Mesenchymal stem cell (in vitro differentiated cells and primary cell): ENCODE data around the gene STUB1.

Experiments used
- DNase-seq: peaks from one replicate; pipeline ENCODE4 v3.0.0-alpha.2; 2013
- H2AFZ ChIP-seq: one replicate; pipeline ENCODE4 v1.6.1; 2013; ENCODE audit warnings: low read depth, mild to moderate bottlenecking, control low read depth, inconsistent platforms, low read length, moderate library complexity
- H2AK5ac ChIP-seq: 2 replicates; pipeline ENCODE4 v1.6.1; 2013; ENCODE audit warnings: low read length, moderate library complexity, mild to moderate bottlenecking, inconsistent platforms; ENCODE audit not compliant: severe bottlenecking
- H2BK120ac ChIP-seq: one replicate; pipeline ENCODE4 v1.6.1; 2013; ENCODE audit warnings: low read depth, mild to moderate bottlenecking, inconsistent platforms, low read length, moderate library complexity
- H2BK12ac ChIP-seq, 2 experiments: one replicate each; pipeline ENCODE4 v1.6.1; 2013; ENCODE audit warnings: inconsistent platforms in 2 of 2, low read length in 2 of 2, mild to moderate bottlenecking in 2 of 2, moderate library complexity in 2 of 2, control low read depth in 1 of 2
- H2BK15ac ChIP-seq: one replicate; pipeline ENCODE4 v1.6.1; 2013; ENCODE audit warnings: mild to moderate bottlenecking, low read depth, inconsistent platforms; ENCODE audit not compliant: poor library complexity, severe bottlenecking
- H2BK5ac ChIP-seq: 2 replicates; pipeline ENCODE4 v1.6.1; 2013; ENCODE audit warnings: low read depth, mild to moderate bottlenecking, low read length, control low read depth, inconsistent platforms; ENCODE audit not compliant: poor library complexity, severe bottlenecking
- H3K14ac ChIP-seq, 2 experiments: one replicate each; pipeline ENCODE4 v1.6.1; 2013; ENCODE audit warnings: inconsistent platforms in 2 of 2, low read length in 2 of 2, control low read depth in 1 of 2, mild to moderate bottlenecking in 1 of 2, moderate library complexity in 1 of 2
- H3K18ac ChIP-seq, 2 experiments: one replicate each; pipeline ENCODE4 v1.6.1; 2013; ENCODE audit warnings: inconsistent platforms in 2 of 2, low read length in 2 of 2, control low read depth in 1 of 2, low read depth in 1 of 2, mild to moderate bottlenecking in 1 of 2
- H3K23ac ChIP-seq, 2 experiments: one replicate each; pipeline ENCODE4 v1.6.1; 2013; ENCODE audit warnings: inconsistent platforms in 2 of 2, low read length in 2 of 2, mild to moderate bottlenecking in 2 of 2, moderate library complexity in 2 of 2, control low read depth in 1 of 2
- H3K27ac ChIP-seq: 2 replicates; pipeline ENCODE4 v1.5.1; 2013; ENCODE audit warnings: mild to moderate bottlenecking, moderate library complexity, low read length, control low read depth, inconsistent platforms; ENCODE audit not compliant: poor library complexity, severe bottlenecking
- H3K27me3 ChIP-seq, 2 experiments: 2 replicates each; pipeline versions ENCODE4 v1.6.1 to v1.7.0; 2013; ENCODE audit warnings: low read length in 2 of 2, mild to moderate bottlenecking in 2 of 2, moderate library complexity in 2 of 2, control low read depth in 1 of 2, inconsistent platforms in 1 of 2; ENCODE audit not compliant: control insufficient read depth in 1 of 2, insufficient read depth in 1 of 2
- H3K36me3 ChIP-seq, 2 experiments: 2 replicates each; pipeline versions ENCODE4 v1.6.1 to v1.7.0; 2013; ENCODE audit warnings: low read length in 2 of 2, control low read depth in 1 of 2, inconsistent platforms in 1 of 2, low read depth in 1 of 2, mild to moderate bottlenecking in 1 of 2; ENCODE audit not compliant: insufficient read depth in 2 of 2, control insufficient read depth in 1 of 2
- H3K4ac ChIP-seq, 2 experiments: one replicate each; pipeline ENCODE4 v1.6.1; 2013; ENCODE audit warnings: inconsistent platforms in 2 of 2, low read length in 2 of 2, mild to moderate bottlenecking in 2 of 2, moderate library complexity in 2 of 2, control low read depth in 1 of 2, low read depth in 1 of 2
- H3K4me1 ChIP-seq: 2 replicates; pipeline ENCODE4 v1.6.1; 2013; ENCODE audit warnings: low read depth, low read length, control low read depth; ENCODE audit not compliant: control insufficient read depth, insufficient read depth
- H3K4me2 ChIP-seq: 2 replicates; pipeline ENCODE4 v1.6.1; 2013; ENCODE audit warnings: low read length, mild to moderate bottlenecking, inconsistent platforms; ENCODE audit not compliant: poor library complexity, severe bottlenecking
- H3K4me3 ChIP-seq, 2 experiments: 2 replicates each; pipeline versions ENCODE4 v1.5.1 to v1.7.0; 2013; ENCODE audit warnings: low read length in 2 of 2, mild to moderate bottlenecking in 2 of 2, control low read depth in 1 of 2, low read depth in 1 of 2; ENCODE audit not compliant: insufficient read depth in 1 of 2
- H3K79me1 ChIP-seq: replicated peaks from 2 replicates; pipeline ENCODE4 v1.6.1; 2013; ENCODE audit warnings: mild to moderate bottlenecking, control low read depth, low read length, inconsistent platforms; ENCODE audit not compliant: poor library complexity, severe bottlenecking
- H3K9ac ChIP-seq: 2 replicates; pipeline ENCODE4 v1.7.0; 2013; ENCODE audit warnings: mild to moderate bottlenecking, low read length, moderate library complexity
- H3K9me3 ChIP-seq: 2 replicates; pipeline ENCODE4 v1.7.0; 2013; ENCODE audit warnings: mild to moderate bottlenecking, low read length; ENCODE audit not compliant: control insufficient read depth
- H4K8ac ChIP-seq: one replicate; pipeline ENCODE4 v1.6.1; 2013; ENCODE audit warnings: inconsistent platforms, mild to moderate bottlenecking, low read length, moderate library complexity
- H4K91ac ChIP-seq: one replicate; pipeline ENCODE4 v1.6.1; 2013; ENCODE audit warnings: mild to moderate bottlenecking, low read length, inconsistent platforms
- WGBS: methylation state at CpG from one replicate; pipeline ENCODE4 v1.1.7; 2013; ENCODE audit warnings: mixed read lengths; 5-methylcytosine and 5-hydroxymethylcytosine counted together

STUB1 gene

DNA sequence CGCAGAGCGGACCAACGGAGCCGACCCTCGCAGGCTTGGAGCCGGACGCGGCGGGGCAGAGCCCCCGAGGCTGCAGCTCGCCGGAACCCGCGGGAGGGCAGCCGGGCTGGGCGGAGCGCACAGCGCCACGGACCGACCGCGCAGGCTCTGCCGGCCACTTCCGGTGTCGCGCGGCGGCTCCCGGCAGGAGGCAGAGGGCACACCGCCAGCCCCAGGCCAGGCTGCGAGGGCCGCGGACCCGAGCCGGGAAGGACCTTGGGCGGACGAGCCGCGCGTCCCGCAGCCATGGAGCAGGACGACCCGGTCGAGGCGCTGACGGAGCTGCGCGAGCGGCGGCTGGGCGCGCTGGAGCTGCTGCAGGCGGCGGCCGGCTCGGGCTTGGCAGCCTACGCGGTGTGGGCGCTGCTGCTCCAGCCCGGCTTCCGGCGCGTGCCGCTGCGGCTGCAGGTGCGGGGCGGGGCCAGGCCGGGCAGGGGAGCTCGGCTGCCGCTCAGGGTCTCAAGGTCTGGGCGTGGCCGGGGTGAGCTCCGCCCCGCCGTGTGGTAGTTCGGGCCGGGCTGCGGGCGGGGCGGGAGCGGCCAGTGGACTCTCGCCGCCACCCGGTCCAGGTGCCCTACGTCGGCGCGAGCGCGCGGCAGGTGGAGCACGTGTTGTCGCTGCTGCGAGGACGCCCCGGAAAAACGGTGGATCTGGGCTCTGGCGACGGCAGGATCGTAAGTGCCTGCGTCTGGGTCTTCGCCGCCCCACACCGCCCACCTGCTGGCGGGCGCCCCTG is 41.0 kb downstream of the STUB1 start, which contains the start of gene ANTKMT:
TSS of gene ANTKMT (plus strand) at position 157 of the 775 bp plus-strand sequence. CDS start at position 286, 129 bp downstream.
- Histone ChIP-seq H2BK120ac (peak within 1 kb of the TSS; percentile 91), H3K27me3 (peaks cover 0 to 11% of the 10 kb centered on the region in 2 experiments), H3K4me1 (peaks cover 51% of the 10 kb centered on the region), H3K4me3 (peak within 1 kb of the TSS; percentile 90), H3K36me3 (peaks cover 0 to 45% of the 10 kb centered on the region in 2 experiments), H2BK12ac (peak within 1 kb of the TSS; percentile 12 to 88), H3K9me3 (no peaks in the 10 kb centered on the region), H3K27ac (peak within 1 kb of the TSS; percentile 80), H3K4ac (peak within 1 kb of the TSS; percentile 97 to 100), H3K4me2 (peak within 1 kb of the TSS; percentile 97), H3K14ac (peak within 1 kb of the TSS in 1 of 2 experiments; percentile 99), H3K79me1 (peaks cover 26% of the 10 kb centered on the region), H3K9ac (peak within 1 kb of the TSS; percentile 90), H4K8ac (peak within 1 kb of the TSS; percentile 99), H4K91ac (peak within 1 kb of the TSS; percentile 99), H3K23ac (peak within 1 kb of the TSS in 1 of 2 experiments; percentile 97), H2AK5ac (peak within 1 kb of the TSS; percentile 21), H2BK15ac (peak within 1 kb of the TSS; percentile 78), H2BK5ac (peak within 1 kb of the TSS; percentile 74), H3K18ac (peak within 1 kb of the TSS; percentile 99), H2AFZ (peak within 1 kb of the TSS; percentile 98)
- DNase-seq = peak; percentile 75
- WGBS = 14% methylated on average over 97 of the region's 106 CpGs

DNA sequence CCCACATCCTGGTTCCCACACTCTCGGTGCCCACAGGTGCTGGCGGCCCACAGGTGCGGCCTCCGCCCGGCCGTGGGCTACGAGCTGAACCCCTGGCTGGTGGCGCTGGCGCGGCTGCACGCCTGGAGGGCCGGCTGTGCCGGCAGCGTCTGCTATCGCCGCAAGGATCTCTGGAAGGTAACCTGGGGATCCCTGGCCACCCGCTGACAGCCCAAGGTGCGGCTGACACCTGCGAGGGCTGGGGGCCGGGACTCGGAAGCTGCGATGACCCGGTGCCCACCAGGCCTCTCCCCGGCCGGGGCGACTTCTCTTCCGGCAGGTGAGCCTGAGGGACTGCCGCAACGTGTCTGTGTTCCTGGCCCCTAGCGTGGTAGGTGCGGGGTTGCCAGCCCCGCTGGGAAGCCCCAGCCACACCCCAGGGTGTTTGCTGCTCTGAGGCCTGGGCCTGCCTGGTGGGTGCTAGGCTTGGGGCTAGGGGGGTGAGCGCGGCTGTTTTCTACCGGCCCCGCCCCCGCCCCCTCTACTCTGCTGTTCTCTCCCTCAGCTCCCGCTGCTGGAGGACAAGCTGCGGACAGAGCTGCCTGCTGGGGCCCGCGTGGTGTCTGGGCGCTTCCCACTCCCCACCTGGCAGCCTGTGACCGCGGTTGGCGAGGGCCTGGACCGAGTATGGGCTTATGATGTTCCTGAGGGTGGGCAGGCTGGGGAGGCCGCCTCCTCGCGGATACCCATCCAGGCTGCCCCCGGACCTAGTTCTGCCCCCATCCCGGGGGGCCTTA is 41.7 kb downstream of the STUB1 start:
- Histone ChIP-seq H2AFZ (no peak overlapping the region), H3K36me3 (peaks cover 0 to 39% of the 10 kb centered on the region in 2 experiments), H3K4ac (peak overlapping the region; percentile 29 to 97), H2AK5ac (peak overlapping the region; percentile 13), H3K4me2 (peak overlapping the region; percentile 97), H3K27me3 (peaks cover 0 to 15% of the 10 kb centered on the region in 2 experiments), H4K8ac (no peak overlapping the region), H4K91ac (peak overlapping the region; percentile 99), H3K9me3 (no peaks in the 10 kb centered on the region), H3K23ac (no peak overlapping the region), H2BK5ac (no peak overlapping the region), H3K4me3 (peak overlapping the region; percentile 90), H3K27ac (no peak overlapping the region), H3K14ac (peak overlapping the region in 1 of 2 experiments; percentile 99), H2BK15ac (peak overlapping the region; percentile 32), H2BK120ac (no peak overlapping the region), H3K18ac (peak overlapping the region in 1 of 2 experiments; percentile 99), H3K9ac (peak overlapping the region; percentile 90), H3K4me1 (peaks cover 49% of the 10 kb centered on the region), H3K79me1 (peaks cover 23% of the 10 kb centered on the region), H2BK12ac (peak overlapping the region in 1 of 2 experiments; percentile 21)
- no peak for DNase-seq
- WGBS = 93% methylated on average over 46 of the region's 51 CpGs

DNA sequence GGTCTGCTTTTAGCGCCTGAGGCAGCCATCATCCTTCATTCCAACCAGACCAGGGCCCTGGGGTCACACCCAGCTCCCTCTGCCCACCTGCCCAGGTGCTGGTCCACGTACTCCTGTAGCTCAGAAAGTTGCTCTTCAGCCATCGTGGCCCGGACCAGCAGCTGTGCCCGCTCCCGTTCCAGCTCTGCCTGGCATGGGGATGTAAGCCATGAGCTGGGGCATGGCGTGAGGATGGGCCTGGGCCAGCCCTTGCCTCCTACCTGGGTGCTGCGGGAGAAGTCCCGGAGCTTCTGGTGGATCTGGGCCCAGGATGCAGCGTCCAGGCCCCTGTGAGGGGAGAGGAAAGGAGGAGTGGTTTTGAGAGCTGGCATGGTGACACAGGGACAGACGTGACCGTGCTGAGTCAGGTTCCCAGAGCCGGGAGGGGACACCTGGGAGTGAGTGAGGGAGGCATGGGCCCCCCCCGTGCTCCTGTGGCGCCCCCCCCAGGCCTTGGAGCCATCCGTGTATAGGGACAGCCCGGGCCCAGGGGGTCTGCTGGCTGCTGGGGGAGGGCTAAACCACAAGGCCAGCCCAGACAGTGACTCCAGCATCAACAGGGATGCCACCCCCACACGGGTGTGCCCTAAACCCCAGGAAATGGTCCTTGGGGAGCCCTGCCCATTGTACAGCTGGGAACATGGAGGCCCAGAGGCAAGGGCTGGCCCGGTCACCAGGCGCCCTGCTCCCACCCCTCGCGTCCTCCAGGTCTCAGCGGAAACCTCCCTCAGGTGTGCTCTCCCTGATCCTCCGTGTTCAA is 42.8 kb downstream of the STUB1 start:
- no peak overlapping the region for H2BK15ac ChIP-seq
- H3K4me2 ChIP-seq = no peak overlapping the region
- no peak overlapping the region for H3K27ac ChIP-seq
- no peak overlapping the region for H2AK5ac ChIP-seq
- H3K18ac ChIP-seq = no peak overlapping the region
- H3K9me3 ChIP-seq = no peaks in the 10 kb centered on the region
- no peak overlapping the region for H2BK120ac ChIP-seq
- DNase-seq = no peak
- peaks cover 53% of the 10 kb centered on the region for H3K4me1 ChIP-seq
- H2BK12ac ChIP-seq = no peak overlapping the region
- no peak overlapping the region for H3K14ac ChIP-seq
- no peak overlapping the region for H2BK5ac ChIP-seq
- no peak overlapping the region for H4K91ac ChIP-seq
- peaks cover 0 to 19% of the 10 kb centered on the region in 2 experiments for H3K27me3 ChIP-seq
- H3K36me3 ChIP-seq = peaks cover 0 to 30% of the 10 kb centered on the region in 2 experiments
- peaks cover 22% of the 10 kb centered on the region for H3K79me1 ChIP-seq
- WGBS = 95% methylated on average over 22 of the region's 24 CpGs
- H2AFZ ChIP-seq = no peak overlapping the region
- H3K23ac ChIP-seq = no peak overlapping the region
- H3K4me3 ChIP-seq = no peak overlapping the region
- no peak overlapping the region for H3K9ac ChIP-seq
- no peak overlapping the region for H4K8ac ChIP-seq
- no peak overlapping the region for H3K4ac ChIP-seq
